ENCODE measurements around the gene ZNF177. TPM values are rescaled to one million over a fixed set of nuclear protein-coding genes. Genes with fewer than 3 reads are reported as not detected.

ZNF177 gene
- total and polyA plus RNA-seq, 4 donors = 9.9 to 16.9 (median 13.1) TPM

DNA sequence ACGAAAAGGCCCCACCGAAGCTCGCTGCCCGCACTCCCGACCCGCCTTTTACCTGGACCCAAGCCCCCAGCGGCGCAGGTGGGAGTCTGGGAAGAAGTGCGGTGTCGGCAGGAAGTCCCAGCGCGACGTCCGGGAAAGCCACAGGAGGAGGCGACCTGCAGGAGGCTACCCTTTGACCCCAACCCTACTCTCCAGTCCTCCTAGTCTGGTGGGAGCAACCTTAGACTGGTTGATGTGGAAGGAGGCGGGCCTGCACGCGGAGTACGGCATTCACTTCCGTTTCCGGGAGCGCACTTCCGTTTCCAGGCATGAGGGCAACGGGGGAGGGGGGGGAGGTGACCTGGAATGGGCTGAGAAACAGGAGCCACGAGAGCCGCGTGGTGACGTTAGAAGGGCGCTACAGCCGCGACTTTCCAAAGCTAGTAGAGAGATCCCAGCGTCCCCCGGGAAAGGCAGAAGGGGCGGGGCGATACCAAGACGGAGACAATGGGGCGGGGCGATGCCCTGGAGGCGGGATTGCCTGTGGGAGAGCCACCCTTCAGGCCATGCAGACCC lies 44.1 kb downstream of the ZNF177 start:
- Histone ChIP-seq H3K4me1 (ENCODE audit: control insufficient read depth, insufficient read depth, low read length) (no peaks in the 10 kb centered on the region), H3K27ac (ENCODE audit: low read depth, low read length) (peak overlapping the region; percentile 33), H3K27me3 (ENCODE audit: control insufficient read depth, insufficient read depth, low read length) (no peaks in the 10 kb centered on the region), H3K4me3 (ENCODE audit: low read depth, low read length) (peak overlapping the region; percentile 54), H3K9me3 (ENCODE audit: control insufficient read depth, insufficient read depth, low read length) (peaks cover 4% of the 10 kb centered on the region), H3K36me3 (ENCODE audit: control insufficient read depth, insufficient read depth, low read length) (peaks cover 6% of the 10 kb centered on the region)
- under 1% methylated on average over 32 of the region's 39 CpGs for WGBS (ENCODE audit: insufficient coverage)
- DNase-seq (ENCODE audit: low read depth in 4 of 6, low spot score in 6 of 6) = peak; percentile 61 to 96 (median 73)

- H3K27me3 ChIP-seq (ENCODE audit: control insufficient read depth, insufficient read depth, low read length) = no peaks in the 10 kb centered on the region
- peaks cover 11% of the 10 kb centered on the region for H3K36me3 ChIP-seq (ENCODE audit: control insufficient read depth, insufficient read depth, low read length)
- H3K4me1 ChIP-seq (ENCODE audit: control insufficient read depth, insufficient read depth, low read length) = no peaks in the 10 kb centered on the region
- no peak for DNase-seq (ENCODE audit: low read depth in 4 of 6, low spot score in 6 of 6)
- peaks cover 9% of the 10 kb centered on the region for H3K9me3 ChIP-seq (ENCODE audit: control insufficient read depth, insufficient read depth, low read length)
- 91% methylated on average over 5 of the region's 5 CpGs for WGBS (ENCODE audit: insufficient coverage)
- H3K27ac ChIP-seq (ENCODE audit: low read depth, low read length) = no peak overlapping the region
- no peak overlapping the region for H3K4me3 ChIP-seq (ENCODE audit: low read depth, low read length)
These were observed 45.0 kb downstream of the ZNF177 start for GRCh38 chr19:9407827-9408226.

DNA sequence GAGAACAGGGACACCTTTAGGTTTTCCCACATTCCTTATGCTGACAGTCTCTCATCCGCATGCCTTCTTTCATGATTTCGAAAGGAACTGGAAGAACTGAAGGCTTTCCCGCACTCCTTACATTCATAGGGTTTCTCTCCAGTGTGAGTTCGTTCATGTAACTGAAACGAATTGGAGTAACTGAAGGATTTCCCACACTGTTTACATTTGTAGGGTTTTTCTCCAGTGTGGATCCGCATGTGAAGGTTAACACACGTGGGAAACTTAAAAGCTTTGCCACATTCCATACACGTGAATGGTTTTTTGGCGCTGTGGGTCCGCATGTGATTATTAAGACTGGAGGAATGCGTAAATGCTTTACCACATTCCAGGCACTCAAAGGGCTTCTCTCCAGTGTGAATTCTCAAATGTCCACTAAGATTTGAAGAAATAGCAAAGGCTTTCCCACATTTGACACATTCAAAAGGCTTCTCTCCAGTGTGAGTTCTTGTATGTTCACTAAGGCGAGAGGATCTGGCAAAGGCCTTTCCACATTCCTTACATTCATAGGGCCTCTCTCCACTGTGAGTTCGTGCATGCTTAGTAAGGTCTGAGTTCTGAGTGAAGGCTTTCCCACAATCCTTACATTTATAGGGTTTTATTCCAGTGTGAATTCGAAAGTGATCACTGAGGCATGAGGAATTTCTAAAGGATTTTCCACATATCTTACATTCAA lies 50.6 kb downstream of the ZNF177 start:
- Histone ChIP-seq H3K9me3 (ENCODE audit: control insufficient read depth, insufficient read depth, low read length) (peaks cover 20% of the 10 kb centered on the region), H3K36me3 (ENCODE audit: control insufficient read depth, insufficient read depth, low read length) (peaks cover 51% of the 10 kb centered on the region), H3K4me3 (ENCODE audit: low read depth, low read length) (no peak overlapping the region), H3K27me3 (ENCODE audit: control insufficient read depth, insufficient read depth, low read length) (no peaks in the 10 kb centered on the region), H3K4me1 (ENCODE audit: control insufficient read depth, insufficient read depth, low read length) (no peaks in the 10 kb centered on the region), H3K27ac (ENCODE audit: low read depth, low read length) (no peak overlapping the region)
- WGBS (ENCODE audit: insufficient coverage) = 100% methylated on average over 8 of the region's 14 CpGs
- no peak for DNase-seq (ENCODE audit: low read depth in 4 of 6, low spot score in 6 of 6)

DNA sequence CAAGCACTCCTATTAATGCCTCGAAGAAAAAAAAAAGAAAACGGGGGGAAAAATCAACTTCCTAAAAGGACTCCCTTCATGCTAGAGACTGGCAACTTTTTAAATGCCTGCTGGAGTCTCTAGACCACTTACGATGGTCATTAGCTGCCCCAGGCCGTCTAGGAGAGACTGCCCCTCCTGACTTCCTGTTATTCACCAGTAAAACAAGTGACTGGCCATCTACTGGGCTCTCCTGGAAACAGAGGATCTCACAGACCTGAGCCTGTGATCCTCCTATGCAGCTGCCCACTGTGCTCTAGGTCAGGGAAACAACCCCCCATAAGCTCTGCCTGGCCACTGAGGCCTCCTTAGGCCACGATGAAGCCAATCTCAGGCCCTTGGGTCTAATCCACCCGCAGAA lies 65.1 kb downstream of the ZNF177 start:
- Histone ChIP-seq H3K9me3 (ENCODE audit: control insufficient read depth, insufficient read depth, low read length) (no peaks in the 10 kb centered on the region), H3K36me3 (ENCODE audit: control insufficient read depth, insufficient read depth, low read length) (peaks cover 42% of the 10 kb centered on the region), H3K4me3 (ENCODE audit: low read depth, low read length) (no peak overlapping the region), H3K27ac (ENCODE audit: low read depth, low read length) (no peak overlapping the region), H3K27me3 (ENCODE audit: control insufficient read depth, insufficient read depth, low read length) (no peaks in the 10 kb centered on the region), H3K4me1 (ENCODE audit: control insufficient read depth, insufficient read depth, low read length) (no peaks in the 10 kb centered on the region)
- DNase-seq (ENCODE audit: low read depth in 4 of 6, low spot score in 6 of 6) = no peak
- 94% methylated on average over 4 of the region's 6 CpGs for WGBS (ENCODE audit: insufficient coverage)

GRCh38 chr19:9430444-9430843 lies 67.6 kb downstream of the ZNF177 start:
- 100% methylated on average over 1 of the region's 1 CpG for WGBS (ENCODE audit: insufficient coverage)
- Histone ChIP-seq H3K4me1 (ENCODE audit: control insufficient read depth, insufficient read depth, low read length) (no peaks in the 10 kb centered on the region), H3K36me3 (ENCODE audit: control insufficient read depth, insufficient read depth, low read length) (peaks cover 32% of the 10 kb centered on the region), H3K4me3 (ENCODE audit: low read depth, low read length) (no peak overlapping the region), H3K9me3 (ENCODE audit: control insufficient read depth, insufficient read depth, low read length) (no peaks in the 10 kb centered on the region), H3K27ac (ENCODE audit: low read depth, low read length) (no peak overlapping the region), H3K27me3 (ENCODE audit: control insufficient read depth, insufficient read depth, low read length) (no peaks in the 10 kb centered on the region)
- no peak for DNase-seq (ENCODE audit: low read depth in 4 of 6, low spot score in 6 of 6)

DNA sequence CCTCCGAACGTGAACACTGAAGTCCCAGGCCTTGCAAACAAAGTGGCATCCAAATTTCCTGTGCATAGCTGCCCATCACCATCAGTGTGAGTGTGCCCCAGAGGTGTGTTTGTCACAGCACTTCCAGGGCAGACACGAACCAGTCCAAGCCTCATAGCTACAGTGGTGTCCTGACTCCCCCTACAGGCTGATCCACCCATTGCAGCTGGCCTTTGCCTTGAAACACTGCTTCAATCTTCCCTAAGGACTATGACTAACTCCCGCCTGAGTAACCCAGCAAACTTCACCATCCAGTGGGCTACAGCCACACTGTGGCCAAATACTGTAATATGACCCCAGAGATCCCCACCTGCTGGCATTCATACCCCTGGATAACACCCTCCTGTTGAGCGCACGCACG lies 68.7 kb downstream of the ZNF177 start:
- WGBS (ENCODE audit: insufficient coverage) = 79% methylated on average over 6 of the region's 7 CpGs
- Histone ChIP-seq H3K36me3 (ENCODE audit: control insufficient read depth, insufficient read depth, low read length) (peaks cover 25% of the 10 kb centered on the region), H3K4me3 (ENCODE audit: low read depth, low read length) (no peak overlapping the region), H3K9me3 (ENCODE audit: control insufficient read depth, insufficient read depth, low read length) (no peaks in the 10 kb centered on the region), H3K27me3 (ENCODE audit: control insufficient read depth, insufficient read depth, low read length) (no peaks in the 10 kb centered on the region), H3K4me1 (ENCODE audit: control insufficient read depth, insufficient read depth, low read length) (peaks cover 6% of the 10 kb centered on the region), H3K27ac (ENCODE audit: low read depth, low read length) (no peak overlapping the region)
- DNase-seq (ENCODE audit: low read depth in 4 of 6, low spot score in 6 of 6) = peak in 2 of 6 donors; percentile 5 to 40

Other genes with a start within 250 kb of the ZNF177 start
- not detected for gene OR7G1, start 247.2 kb upstream of the ZNF177 start, total RNA-seq
- not detected for gene OR7G1, start 247.2 kb upstream of the ZNF177 start, polyA plus RNA-seq (ENCODE audit: insufficient read length in 2 of 2)
- not detected for gene OR7G3, start 236.1 kb upstream of the ZNF177 start, total RNA-seq
- gene OR7G3, start 236.1 kb upstream of the ZNF177 start, polyA plus RNA-seq (ENCODE audit: insufficient read length in 2 of 2) = not detected
- 10 to 100 TPM; 14.5 to 36.8 TPM for gene ZNF317, start 222.6 kb upstream of the ZNF177 start, total RNA-seq
- gene ZNF317, start 222.6 kb upstream of the ZNF177 start, polyA plus RNA-seq (ENCODE audit: insufficient read length in 2 of 2) = 10 to 100 TPM; 30.6 to 35.9 TPM
- gene OR7D2, start 184.0 kb upstream of the ZNF177 start, total RNA-seq = under 1 TPM in 1 of 2 donors, not detected in 1; 0.06 TPM
- gene OR7D2, start 184.0 kb upstream of the ZNF177 start, polyA plus RNA-seq (ENCODE audit: insufficient read length in 2 of 2) = under 1 TPM; 0.27 to 0.30 TPM
- gene OR7D4, start 143.4 kb upstream of the ZNF177 start, total RNA-seq = not detected
- under 1 TPM; 0.05 to 0.06 TPM for gene OR7D4, start 143.4 kb upstream of the ZNF177 start, polyA plus RNA-seq (ENCODE audit: insufficient read length in 2 of 2)
- not detected for gene OR7E24, start 112.1 kb upstream of the ZNF177 start, total RNA-seq
- gene OR7E24, start 112.1 kb upstream of the ZNF177 start, polyA plus RNA-seq (ENCODE audit: insufficient read length in 2 of 2) = not detected
- 10 to 100 TPM; 10.7 to 19.5 TPM for gene ZNF699, start 53.2 kb upstream of the ZNF177 start, total RNA-seq
- 1 to 10 TPM; 3.9 to 5.8 TPM for gene ZNF699, start 53.2 kb upstream of the ZNF177 start, polyA plus RNA-seq (ENCODE audit: insufficient read length in 2 of 2)
- 10 to 100 TPM; 45.7 to 50.4 TPM for gene ZNF559, start 38.8 kb upstream of the ZNF177 start, total RNA-seq
- 10 to 100 TPM; 40.7 to 42.0 TPM for gene ZNF559, start 38.8 kb upstream of the ZNF177 start, polyA plus RNA-seq (ENCODE audit: insufficient read length in 2 of 2)
- gene ZNF266, start 72.6 kb downstream of the ZNF177 start, total RNA-seq = 10 to 100 TPM; 18.5 to 23.7 TPM
- gene ZNF266, start 72.6 kb downstream of the ZNF177 start, polyA plus RNA-seq (ENCODE audit: insufficient read length in 2 of 2) = 10 to 100 TPM; 26.6 to 45.5 TPM
- under 1 TPM; 0.66 to 0.79 TPM for gene ZNF560, start 135.6 kb downstream of the ZNF177 start, total RNA-seq
- gene ZNF560, start 135.6 kb downstream of the ZNF177 start, polyA plus RNA-seq (ENCODE audit: insufficient read length in 2 of 2) = 1 to 10 TPM in 1 of 2 donors, under 1 TPM in 1; 0.96 to 1.2 TPM
- gene ZNF426, start 175.6 kb downstream of the ZNF177 start, total RNA-seq = 10 to 100 TPM; 27.2 to 28.7 TPM
- 10 to 100 TPM; 13.1 to 14.9 TPM for gene ZNF426, start 175.6 kb downstream of the ZNF177 start, polyA plus RNA-seq (ENCODE audit: insufficient read length in 2 of 2)
- 10 to 100 TPM; 46.2 to 54.9 TPM for gene ZNF121, start 221.5 kb downstream of the ZNF177 start, total RNA-seq
- gene ZNF121, start 221.5 kb downstream of the ZNF177 start, polyA plus RNA-seq (ENCODE audit: insufficient read length in 2 of 2) = 10 to 100 TPM; 13.7 to 17.8 TPM